Ishikawa (cell line): ENCODE data around the gene EFHD2.

Experiments
- CEBPB ChIP-seq: IDR thresholded peaks from 2 replicates; pipeline ENCODE4 v1.6.1; 2012
- CREB1 ChIP-seq: IDR thresholded peaks from 2 replicates; pipeline ENCODE4 v1.6.1; 2012; ENCODE audit warnings: low read depth
- EGR1 ChIP-seq: IDR thresholded peaks from 2 replicates; pipeline ENCODE4 v1.6.1; 2012
- EP300 ChIP-seq: IDR thresholded peaks from 2 replicates; pipeline ENCODE4 v1.6.1; 2012; ENCODE audit warnings: borderline replicate concordance
- FOXM1 ChIP-seq: IDR thresholded peaks from 2 replicates; pipeline ENCODE4 v1.6.1; 2012; ENCODE audit warnings: low read depth, borderline replicate concordance
- MAX ChIP-seq: IDR thresholded peaks from 2 replicates; pipeline ENCODE4 v1.6.1; 2012
- NFIC ChIP-seq: IDR thresholded peaks from 2 replicates; pipeline ENCODE4 v1.6.1; 2012
- RAD21 ChIP-seq: IDR thresholded peaks from 2 replicates; pipeline ENCODE4 v1.6.1; 2012; ENCODE audit warnings: low read depth
- REST ChIP-seq: IDR thresholded peaks from 2 replicates; pipeline ENCODE4 v1.6.1; 2012; ENCODE audit warnings: low read depth, mild to moderate bottlenecking
- TAF1 ChIP-seq: IDR thresholded peaks from 2 replicates; pipeline ENCODE4 v1.6.1; 2012; ENCODE audit warnings: low read depth, mild to moderate bottlenecking
- TCF12 ChIP-seq: IDR thresholded peaks from 2 replicates; pipeline ENCODE4 v1.6.1; 2012; ENCODE audit warnings: low read depth
- TEAD4 ChIP-seq: IDR thresholded peaks from 2 replicates; pipeline ENCODE4 v1.6.1; 2012
- USF1 ChIP-seq: IDR thresholded peaks from 2 replicates; pipeline ENCODE4 v1.6.1; 2012
- YY1 ChIP-seq: IDR thresholded peaks from 2 replicates; pipeline ENCODE4 v1.6.1; 2012; ENCODE audit warnings: low read depth
- ZBTB7A ChIP-seq: IDR thresholded peaks from 2 replicates; pipeline ENCODE4 v1.6.1; 2012; ENCODE audit warnings: low read depth

Gene EFHD2

GRCh38 chr1:15460708-15461095 is 51.0 kb downstream of the EFHD2 start:
- TF ChIP-seq USF1, result no peak
- no peak for TF ChIP-seq TAF1
- no peak for TF ChIP-seq NFIC
- TF ChIP-seq CEBPB, result no peak
- TF ChIP-seq REST, result no peak
- no peak for TF ChIP-seq MAX
- TF ChIP-seq ZBTB7A, result no peak

- no peak for TF ChIP-seq MAX
- no peak for TF ChIP-seq REST
- no peak for TF ChIP-seq YY1
- no peak for TF ChIP-seq TAF1
- no peak for TF ChIP-seq RAD21
- TF ChIP-seq USF1, result peak; percentile 22; the same call in 1 of the 2 replicates
Observed at GRCh38 chr1:15465674-15466073, 56.0 kb downstream of the EFHD2 start.

- no peak for TF ChIP-seq FOXM1
- no peak for TF ChIP-seq ZBTB7A
- TF ChIP-seq CEBPB, result no peak
- TF ChIP-seq TEAD4, result no peak
- no peak for TF ChIP-seq CREB1
- no peak for TF ChIP-seq TCF12
- no peak for TF ChIP-seq EP300
- TF ChIP-seq NFIC, result no peak
- no peak for TF ChIP-seq MAX
- TF ChIP-seq YY1, result no peak
- TF ChIP-seq USF1, result no peak
- TF ChIP-seq EGR1, result no peak
- no peak for TF ChIP-seq REST
- no peak for TF ChIP-seq RAD21
Observed at GRCh38 chr1:15468145-15468544, 58.5 kb downstream of the EFHD2 start.

- TF ChIP-seq TCF12 (no peak), YY1 (no peak), NFIC (no peak)
Observed at GRCh38 chr1:15469361-15469760, 59.7 kb downstream of the EFHD2 start.

- no peak for TF ChIP-seq EGR1
- TF ChIP-seq USF1, result peak; percentile 74
Observed at GRCh38 chr1:15472587-15472986, 62.9 kb downstream of the EFHD2 start.
